Small intestine (tissue), 7 donors: ENCODE results near the gene HAO2. TPM values are rescaled to one million over a fixed set of nuclear protein-coding genes. Genes with fewer than 3 reads are reported as not detected.
"Not testable (repeated sequence)": the region's sequence is repeated elsewhere in the genome, so short reads cannot be mapped to it uniquely, and the experiment has no call there.

ENCODE experiments used
- DNase-seq, 2 donors: peaks; one replicate each; pipeline versions ENCODE4 v3.0.0 to v3.0.0-alpha.2; 2013
- FAIRE-seq: peaks from 2 replicates; lab custom pipeline; 2012; peaks lifted over from hg19 to GRCh38; lab: Jason Lieb, UNC
- H3K27ac ChIP-seq, 3 donors: one replicate each; pipeline ENCODE4 v1.5.1; 2013; ENCODE audit warnings: low read length in 2 of 3, mild to moderate bottlenecking in 2 of 3, control low read depth in 1 of 3, inconsistent platforms in 1 of 3, low read depth in 1 of 3, moderate library complexity in 1 of 3
- H3K27me3 ChIP-seq, 3 donors: one replicate each; pipeline ENCODE4 v1.6.1; 2013; ENCODE audit warnings: low read length in 3 of 3, inconsistent platforms in 1 of 3; ENCODE audit not compliant: control insufficient read depth in 3 of 3, insufficient read depth in 3 of 3
- H3K36me3 ChIP-seq, 3 donors: one replicate each; pipeline ENCODE4 v1.6.1; 2013; ENCODE audit warnings: low read length in 3 of 3, inconsistent platforms in 1 of 3, low read depth in 1 of 3, mild to moderate bottlenecking in 1 of 3, moderate library complexity in 1 of 3; ENCODE audit not compliant: control insufficient read depth in 3 of 3, insufficient read depth in 2 of 3
- H3K4me1 ChIP-seq, 3 donors: one replicate each; pipeline ENCODE4 v1.6.1; 2013; ENCODE audit warnings: low read length in 2 of 3, inconsistent platforms in 1 of 3, low read depth in 1 of 3, mild to moderate bottlenecking in 1 of 3, moderate library complexity in 1 of 3; ENCODE audit not compliant: control insufficient read depth in 3 of 3, insufficient read depth in 2 of 3
- H3K4me3 ChIP-seq, 3 donors: one replicate each; pipeline ENCODE4 v1.5.1; 2013; ENCODE audit warnings: low read length in 3 of 3, control low read depth in 1 of 3, inconsistent platforms in 1 of 3, low read depth in 1 of 3, mild to moderate bottlenecking in 1 of 3, moderate library complexity in 1 of 3
- H3K9me3 ChIP-seq, 2 donors: one replicate each; pipeline ENCODE4 v1.6.1; 2013; ENCODE audit warnings: low read depth in 1 of 2, low read length in 1 of 2; ENCODE audit not compliant: control insufficient read depth in 2 of 2, insufficient read depth in 1 of 2
- WGBS, 3 donors: extraction: QIAGEN DNeasy Blood & Tissue Kit; methylation state at CpG; one replicate each; pipeline ENCODE4 v1.1.7; 2013; 5-methylcytosine and 5-hydroxymethylcytosine counted together
- polyA plus RNA-seq, 4 donors: library from polyadenylated mRNA; stranded (reverse) in 3 of 4; unstranded in 1 of 4; fragments of 200-250 nt in 3 of 4; fragments of 120-200 nt in 1 of 4; gene quantifications; one replicate each; pipeline versions ENCODE4 v1.2.1 to v1.2.3, GENCODE V29; 2013
- donor health status: healthy with polysubstance abuse.
- donor health status: control.
- donor health status: control.
- donor health status: Bipolar disorder and iron deficiency.
- donor health status: healthy.

The HAO2 gene
- polyA plus RNA-seq, 4 donors, result 0.04 to 10.0 TPM; not detected in 2

- 93 to 95% (median 95%) methylated on average over 2 of the region's 2 CpGs for WGBS, 3 donors
- H3K4me1 ChIP-seq, H3K27me3 ChIP-seq, DNase-seq, FAIRE-seq, H3K9me3 ChIP-seq, H3K4me3 ChIP-seq, H3K27ac ChIP-seq, H3K36me3 ChIP-seq: not testable (repeated sequence)
Measured at GRCh38 chr1:119350866-119351265, 17.7 kb upstream of the HAO2 start.

GRCh38 chr1:119351997-119352396 is 16.6 kb upstream of the HAO2 start:
- 89 to 93% (median 91%) methylated on average over 1 of the region's 1 CpG for WGBS, 3 donors
- no peaks in the 10 kb centered on the region for H3K4me1 ChIP-seq
- no peaks in the 10 kb centered on the region for H3K9me3 ChIP-seq
- peaks cover 0 to 4% (median 0%) of the 10 kb centered on the region in 3 donors for H3K27me3 ChIP-seq
- H3K36me3 ChIP-seq, result no peaks in the 10 kb centered on the region
- no peak overlapping the region for H3K27ac ChIP-seq
- H3K4me3 ChIP-seq, result no peak overlapping the region
- FAIRE-seq (no peak), DNase-seq (no peak)

- H3K4me3 ChIP-seq, result no peak overlapping the region
- H3K4me1 ChIP-seq, result no peaks in the 10 kb centered on the region
- H3K9me3 ChIP-seq, result no peaks in the 10 kb centered on the region
- no peak overlapping the region for H3K27ac ChIP-seq
- no peaks in the 10 kb centered on the region for H3K36me3 ChIP-seq
- FAIRE-seq, result no peak
- peaks cover 0 to 1% (median 0%) of the 10 kb centered on the region in 3 donors for H3K27me3 ChIP-seq
- no peak for DNase-seq
- 81 to 89% (median 87%) methylated on average over 3 of the region's 3 CpGs for WGBS, 3 donors
Measured at GRCh38 chr1:119353836-119354235, 14.7 kb upstream of the HAO2 start.

- no peak for FAIRE-seq
- H3K4me3 ChIP-seq, result no peak overlapping the region
Measured at GRCh38 chr1:119358636-119359035, 9.9 kb upstream of the HAO2 start.

GRCh38 chr1:119359730-119360129 is 8.9 kb upstream of the HAO2 start:
- WGBS, 3 donors, result 81 to 92% (median 83%) methylated on average over 4 of the region's 4 CpGs
- DNase-seq, result no peak
- Histone ChIP-seq H3K36me3 (no peaks in the 10 kb centered on the region), H3K4me1 (no peaks in the 10 kb centered on the region), H3K27me3 (peaks cover 0 to 3% (median 0%) of the 10 kb centered on the region in 3 donors), H3K27ac (no peak overlapping the region), H3K4me3 (no peak overlapping the region), H3K9me3 (no peaks in the 10 kb centered on the region)
- FAIRE-seq, result no peak

More at GRCh38 chr1:119358636-119359035, 9.9 kb upstream of the HAO2 start:
- WGBS, 3 donors, result 75 to 87% (median 77%) methylated on average over 4 of the region's 4 CpGs
- Histone ChIP-seq H3K4me1 (no peaks in the 10 kb centered on the region), H3K36me3 (no peaks in the 10 kb centered on the region), H3K9me3 (no peaks in the 10 kb centered on the region), H3K27me3 (peaks cover 0 to 3% (median 0%) of the 10 kb centered on the region in 3 donors), H3K27ac (no peak overlapping the region)
- no peak for DNase-seq

GRCh38 chr1:119361205-119361604 is 7.4 kb upstream of the HAO2 start:
- WGBS, 3 donors, result 50 to 86% (median 68%) methylated on average over 1 of the region's 1 CpG
- FAIRE-seq (no peak), DNase-seq (no peak)
- no peak overlapping the region for H3K27ac ChIP-seq
- peaks cover 0 to 3% (median 0%) of the 10 kb centered on the region in 3 donors for H3K27me3 ChIP-seq
- H3K4me1 ChIP-seq, result no peaks in the 10 kb centered on the region
- no peak overlapping the region for H3K4me3 ChIP-seq
- H3K36me3 ChIP-seq, result no peaks in the 10 kb centered on the region
- no peaks in the 10 kb centered on the region for H3K9me3 ChIP-seq

GRCh38 chr1:119361620-119362344 is 6.8 kb upstream of the HAO2 start:
- FAIRE-seq (no peak), DNase-seq (no peak)
- H3K27ac ChIP-seq, result no peak overlapping the region
- no peak overlapping the region for H3K4me3 ChIP-seq
- WGBS, 3 donors, result 74 to 86% (median 80%) methylated on average over 4 of the region's 4 CpGs
- no peaks in the 10 kb centered on the region for H3K9me3 ChIP-seq
- H3K4me1 ChIP-seq, result no peaks in the 10 kb centered on the region
- no peaks in the 10 kb centered on the region for H3K36me3 ChIP-seq
- H3K27me3 ChIP-seq, result peaks cover 0 to 3% (median 0%) of the 10 kb centered on the region in 3 donors

GRCh38 chr1:119363162-119363561 is 5.4 kb upstream of the HAO2 start:
- DNase-seq, result no peak
- Histone ChIP-seq H3K36me3 (no peaks in the 10 kb centered on the region), H3K4me1 (no peaks in the 10 kb centered on the region), H3K27me3 (peaks cover 0 to 3% (median 0%) of the 10 kb centered on the region in 3 donors), H3K4me3 (no peak overlapping the region), H3K27ac (no peak overlapping the region), H3K9me3 (no peaks in the 10 kb centered on the region)
- no peak for FAIRE-seq
- 72 to 80% (median 75%) methylated on average over 7 of the region's 7 CpGs for WGBS, 3 donors
